Gastroesophageal sphincter (tissue), 4 donors: ENCODE measurements around the gene ANKRD34A. TPM values are rescaled to one million over a fixed set of nuclear protein-coding genes. Genes with fewer than 3 reads are reported as not detected.

Source experiments
- ATAC-seq: fragments of 150-250 bp; one replicate; pipeline ENCODE4 v1.9.1; 2016; ENCODE audit warnings: mild to moderate bottlenecking, moderate library complexity
- H3K27ac ChIP-seq, 4 donors: fragments of 200-600 bp; sonication (generic) in 3 of 4; 1 replicate in 3 of 4; 2 replicates in 1 of 4; pipeline ENCODE4 v1.5.1; 2016 to 2019
- H3K27me3 ChIP-seq: fragments of 200-600 bp; sonication (generic); one replicate; pipeline ENCODE4 v1.5.1; 2019
- H3K36me3 ChIP-seq, 2 donors: fragments of 200-600 bp; sonication (generic); one replicate each; pipeline ENCODE4 v1.5.1; 2019; ENCODE audit warnings: control low read depth in 1 of 2
- H3K4me1 ChIP-seq, 3 donors: fragments of 200-600 bp; sonication (generic); 1 replicate in 2 of 3; 2 replicates in 1 of 3; pipeline ENCODE4 v1.5.1; 2016 to 2019; ENCODE audit warnings: control low read depth in 2 of 3
- H3K4me3 ChIP-seq, 2 donors: fragments of 200-600 bp; sonication (generic); one replicate each; pipeline ENCODE4 v1.5.1; 2019; ENCODE audit warnings: mild to moderate bottlenecking in 1 of 2, moderate library complexity in 1 of 2
- H3K9me3 ChIP-seq, 3 donors: fragments of 200-600 bp; sonication (generic); one replicate each; pipeline ENCODE4 v1.5.1; 2017 to 2019; ENCODE audit warnings: control low read depth in 2 of 3
- CTCF ChIP-seq, 4 experiments: fragments of 200-600 bp in 2 of 4; fragments of 450-650 bp in 2 of 4; sonication (generic) in 1 of 4; IDR thresholded peaks; one replicate each; pipeline ENCODE4 v1.5.1; 2017 to 2019; ENCODE audit warnings: antibody characterized with exemption in 4 of 4, mild to moderate bottlenecking in 2 of 4, moderate library complexity in 2 of 4
- EP300 ChIP-seq: sonication (generic); formaldehyde crosslinking; IDR thresholded peaks from one replicate; pipeline ENCODE4 v1.6.1; 2017; ENCODE audit warnings: antibody characterized with exemption, mild to moderate bottlenecking
- POLR2A ChIP-seq, 2 donors: fragments of 450-650 bp; IDR thresholded peaks; one replicate each; pipeline ENCODE4 v1.6.1; 2017; ENCODE audit warnings: antibody characterized with exemption in 2 of 2, mild to moderate bottlenecking in 2 of 2, moderate library complexity in 1 of 2
- POLR2AphosphoS5 ChIP-seq: sonication (generic); formaldehyde crosslinking; IDR thresholded peaks from one replicate; pipeline ENCODE4 v1.6.1; 2017; ENCODE audit warnings: antibody characterized with exemption
- WGBS, 2 donors: methylation state at CpG; one replicate each; pipeline ENCODE4 v1.1.5; 2018; ENCODE audit warnings: low coverage in 1 of 2; 5-methylcytosine and 5-hydroxymethylcytosine counted together
- total RNA-seq, 4 donors: library from RNA; depleted of rRNA; stranded (reverse); fragments of >200 nt; gene quantifications; one replicate each; pipeline ENCODE4 v1.1.0, GENCODE V29; 2016

Gene ANKRD34A
- total RNA-seq, 4 donors from 2014 or later, result 0.62 to 1.9 (median 0.67) TPM; not detected in 1

GRCh38 chr1:145965119-145965744, 857 bp upstream of the ANKRD34A start:
- Histone ChIP-seq H3K36me3 (peaks cover 0 to 6% of the 10 kb centered on the region in 2 donors), H3K4me1 (peaks cover 7 to 54% (median 17%) of the 10 kb centered on the region in 3 donors), H3K27me3 (no peaks in the 10 kb centered on the region), H3K27ac (peak overlapping the region; percentile 88 to 100 (median 99)), H3K9me3 (peaks cover 0 to 7% (median 0%) of the 10 kb centered on the region in 3 donors), H3K4me3 (peak overlapping the region; percentile 57 to 79)
- TF ChIP-seq EP300 (no peak), POLR2AphosphoS5 (no peak)
- ATAC-seq, result no peak
- 0% methylated on average over 5 of the region's 5 CpGs for WGBS, 2 donors

DNA sequence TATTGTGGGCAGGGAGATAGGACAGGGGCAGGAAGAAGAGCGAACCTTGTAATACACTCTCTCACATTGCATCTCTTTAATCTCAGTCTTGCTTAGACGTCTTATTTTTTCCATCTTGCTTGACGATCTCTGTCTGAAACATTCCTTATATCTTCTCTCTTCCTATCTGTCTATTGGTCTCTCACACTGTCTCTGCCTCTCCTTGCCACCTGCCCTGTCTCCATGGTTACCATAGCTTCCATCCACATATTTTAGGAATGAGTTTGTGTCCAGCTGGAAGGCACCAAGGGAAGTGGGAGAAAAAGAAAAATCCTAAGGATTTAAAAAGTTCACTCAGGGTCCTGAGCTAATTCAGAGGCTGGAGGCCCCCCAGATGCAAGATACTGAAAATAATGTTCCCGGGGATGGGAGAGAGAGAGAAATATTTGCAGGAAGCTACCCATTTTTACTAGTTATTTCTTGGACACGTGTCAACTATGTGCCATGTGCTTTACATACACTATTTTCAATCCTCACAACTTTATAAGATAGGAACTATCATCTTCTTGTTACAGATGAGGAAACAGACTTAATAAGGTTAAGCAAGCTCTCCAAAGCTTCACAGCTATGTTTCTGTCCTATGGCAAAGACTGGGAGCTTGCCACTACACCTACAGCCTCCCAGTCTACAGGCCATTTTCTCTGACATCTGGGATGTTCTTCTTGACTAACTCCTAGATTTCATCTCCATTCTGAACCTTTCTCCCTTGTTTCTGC, 933 bp downstream of the ANKRD34A start:
- no peak for TF ChIP-seq POLR2A (IDR thresholded peaks at IDR 0.05)
- TF ChIP-seq CTCF (IDR thresholded peaks at IDR 0.05), result no peak
- TF ChIP-seq POLR2AphosphoS5, result no peak
- TF ChIP-seq EP300, result no peak
- 15 to 19% methylated on average over 5 of the region's 5 CpGs for WGBS, 2 donors
- peak overlapping the region; percentile 88 to 100 (median 99) for H3K27ac ChIP-seq
- H3K4me3 ChIP-seq, result peak overlapping the region; percentile 71 to 79
- peaks cover 0 to 6% of the 10 kb centered on the region in 2 donors for H3K36me3 ChIP-seq
- H3K4me1 ChIP-seq, result peaks cover 7 to 72% (median 19%) of the 10 kb centered on the region in 3 donors
- ATAC-seq, result no peak
- peaks cover 0 to 7% (median 0%) of the 10 kb centered on the region in 3 donors for H3K9me3 ChIP-seq
- no peaks in the 10 kb centered on the region for H3K27me3 ChIP-seq

DNA sequence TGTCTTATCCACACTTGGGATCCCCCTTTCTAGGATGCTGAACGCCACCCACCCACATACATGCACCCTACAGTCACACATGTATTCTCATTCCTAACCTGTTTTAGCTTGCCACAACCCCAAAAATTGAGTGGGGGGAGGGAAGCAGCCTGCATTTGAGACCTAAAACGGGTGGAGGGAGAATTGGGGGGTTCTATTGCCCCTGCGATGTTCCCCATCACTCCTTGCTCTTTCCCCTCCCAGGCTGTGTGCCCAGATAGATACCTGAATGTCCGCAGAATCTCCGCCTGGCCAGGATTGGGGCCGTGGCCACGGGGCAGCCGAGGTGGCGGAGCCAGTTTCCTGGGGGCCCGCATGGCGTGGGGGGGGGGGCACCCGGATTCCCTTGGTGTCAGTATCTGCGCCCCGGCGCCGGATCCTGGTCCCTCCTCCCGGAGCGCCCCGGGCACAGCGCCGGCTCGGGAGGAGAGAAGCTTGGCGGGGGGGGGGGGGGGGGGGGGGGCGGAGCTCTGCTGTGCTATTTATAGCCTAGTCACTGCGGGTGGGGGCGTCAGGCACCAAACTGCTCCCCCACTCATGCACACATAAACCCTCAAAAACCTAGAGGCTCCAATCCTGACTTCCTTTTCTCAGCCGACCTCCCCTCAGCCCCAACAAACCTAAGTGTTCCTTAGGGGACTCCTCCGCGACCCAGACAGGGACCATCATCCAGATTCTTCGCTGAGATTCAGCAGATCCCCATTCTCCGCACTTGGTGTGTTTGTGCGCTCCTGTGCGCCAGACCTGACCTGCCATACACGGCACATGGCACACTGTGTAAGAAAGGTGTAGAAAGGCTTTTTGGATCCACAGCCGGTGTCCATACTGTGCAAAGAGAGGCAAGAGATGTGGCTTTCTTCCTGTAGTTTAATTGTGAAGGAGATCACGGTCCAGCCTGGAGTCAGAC, 1.9 kb downstream of the ANKRD34A start:
- WGBS, 2 donors, result 0% methylated on average over 3 to 5 of the region's 36 CpGs
- Histone ChIP-seq H3K9me3 (peaks cover 0 to 5% (median 0%) of the 10 kb centered on the region in 3 donors), H3K4me1 (peaks cover 7 to 77% (median 22%) of the 10 kb centered on the region in 3 donors), H3K4me3 (peak overlapping the region; percentile 44 to 71), H3K27ac (peak overlapping the region; percentile 88 to 100 (median 99)), H3K27me3 (no peaks in the 10 kb centered on the region), H3K36me3 (peaks cover 0 to 4% of the 10 kb centered on the region in 2 donors)
- ATAC-seq, result no peak
- TF ChIP-seq POLR2A (IDR thresholded peaks at IDR 0.05), result no peak
- TF ChIP-seq POLR2AphosphoS5, result no peak
- no peak for TF ChIP-seq EP300
- TF ChIP-seq CTCF (IDR thresholded peaks at IDR 0.05), result no peak

DNA sequence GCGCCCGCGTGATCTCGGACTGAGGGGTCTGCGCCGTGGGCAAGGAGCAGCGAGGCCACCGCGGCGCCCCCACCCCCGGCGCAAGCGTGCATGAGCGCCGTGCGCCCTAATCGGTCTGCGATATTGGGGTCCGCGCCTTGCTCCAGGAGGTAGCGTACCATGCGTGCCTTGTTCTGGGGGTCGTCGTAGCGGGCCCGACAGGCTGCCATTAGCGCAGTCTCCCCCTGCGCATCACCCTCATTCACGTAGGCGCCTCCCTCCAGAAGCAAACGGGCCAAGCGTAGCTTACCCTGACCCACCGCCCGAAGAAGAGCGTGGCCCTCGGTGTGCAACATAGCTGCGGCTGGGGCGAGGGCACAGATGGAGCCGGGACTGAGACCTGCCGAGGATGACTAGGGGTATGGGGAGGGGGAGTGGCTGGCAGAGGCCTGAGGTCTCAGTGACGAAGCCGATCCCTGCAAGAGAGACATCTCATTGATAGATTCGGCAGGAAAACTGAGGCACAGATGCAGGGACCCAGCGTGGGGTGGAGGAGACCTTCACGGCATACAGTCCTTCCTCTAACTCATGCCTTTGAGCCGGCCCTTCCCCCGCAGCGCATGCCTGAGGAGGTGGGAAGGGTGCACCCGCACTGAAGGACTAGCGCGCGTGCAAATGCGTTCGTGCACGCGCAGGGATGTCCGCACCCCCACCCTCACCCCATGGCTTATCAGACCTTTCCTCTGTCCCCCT, 2.8 kb downstream of the ANKRD34A start:
- H3K9me3 ChIP-seq, result no peaks in the 10 kb centered on the region
- H3K36me3 ChIP-seq, result no peaks in the 10 kb centered on the region
- TF ChIP-seq CTCF (IDR thresholded peaks at IDR 0.05) (no peak), POLR2AphosphoS5 (no peak), EP300 (no peak), POLR2A (IDR thresholded peaks at IDR 0.05) (no peak)
- ATAC-seq, result no peak
- peak overlapping the region; percentile 61 to 100 (median 99) for H3K27ac ChIP-seq
- whole genome bisulfite sequencing, 2 donors, result 0 to 2% methylated on average over 6 to 12 of the region's 57 CpGs
- H3K4me1 ChIP-seq, result peaks cover 7 to 84% (median 22%) of the 10 kb centered on the region in 3 donors
- H3K4me3 ChIP-seq, result peak overlapping the region; percentile 44 to 71
- no peaks in the 10 kb centered on the region for H3K27me3 ChIP-seq
